ENCODE measurements around the gene GCH1. TPM values are rescaled to one million over a fixed set of nuclear protein-coding genes. Genes with fewer than 3 reads are reported as not detected.
"Not testable (repeated sequence)": the region's sequence is repeated elsewhere in the genome, so short reads cannot be mapped to it uniquely, and the experiment has no call there.

GCH1 gene
- total RNA-seq, 4 donors from 2014 or later, result 1.5 to 6.8 (median 1.7) TPM

- Histone ChIP-seq H3K27ac (replicated peaks in 1 of 4) (peak overlapping the region; percentile 67 to 70 (median 69)), H3K4me1 (peaks cover 4 to 9% (median 6%) of the 10 kb centered on the region in 4 donors), H3K27me3 (no peaks in the 10 kb centered on the region), H3K9me3 (no peaks in the 10 kb centered on the region), H3K4me3 (peak overlapping the region in 2 of 4 donors; percentile 44 to 56), H3K36me3 (no peaks in the 10 kb centered on the region)
- no peak for TF ChIP-seq CTCF (IDR thresholded peaks at IDR 0.05)
- no peak for TF ChIP-seq POLR2A (IDR thresholded peaks at IDR 0.05; ENCODE audit: low read depth)
- no peak for TF ChIP-seq EP300 (IDR thresholded peaks at IDR 0.05)
- TF ChIP-seq POLR2AphosphoS5 (IDR thresholded peaks at IDR 0.05), result no peak
- DNase-seq (ENCODE audit: extremely low spot score), result no peak
- intact Hi-C loops (cut with DNase I), result no loop called here
- WGBS, result 74% methylated on average over 6 of the region's 6 CpGs
Observed at GRCh38 chr14:54882521-54882920, 20.1 kb downstream of the GCH1 start.

DNA sequence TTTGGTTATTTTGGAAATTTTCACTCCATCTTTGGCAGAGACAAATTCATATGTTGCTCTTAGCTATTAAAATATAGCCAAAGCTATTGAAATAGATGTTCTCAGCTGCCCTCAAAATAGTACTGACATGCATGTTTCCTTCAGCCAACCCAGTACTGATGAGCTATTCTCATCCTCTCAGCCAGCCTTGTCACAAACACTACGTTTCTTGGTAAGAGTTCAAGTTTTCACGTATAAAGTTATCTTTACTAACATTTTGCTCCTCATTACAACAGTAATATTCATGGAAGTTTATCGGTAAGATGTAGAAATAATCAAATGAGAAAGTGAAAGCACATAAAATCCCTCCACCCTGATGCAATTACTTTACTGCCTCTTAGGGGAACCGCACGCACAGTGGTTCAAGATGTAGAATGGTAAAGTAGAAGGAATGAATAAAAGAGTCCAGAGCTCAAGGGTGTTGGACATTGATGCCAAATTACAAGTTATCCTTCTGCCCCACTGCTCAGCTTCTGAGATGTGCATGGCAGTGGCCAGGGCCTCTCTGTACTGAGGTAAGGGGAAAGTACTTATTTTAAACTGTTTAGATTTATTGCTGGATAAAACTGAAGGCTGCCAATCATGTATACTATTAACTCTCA, 20.7 kb downstream of the GCH1 start:
- Histone ChIP-seq H3K9me3 (no peaks in the 10 kb centered on the region), H3K27me3 (no peaks in the 10 kb centered on the region), H3K36me3 (no peaks in the 10 kb centered on the region), H3K4me1 (peaks cover 4 to 9% (median 6%) of the 10 kb centered on the region in 4 donors), H3K27ac (replicated peaks in 1 of 4) (peak overlapping the region; percentile 67 to 70 (median 69)), H3K4me3 (peak overlapping the region; percentile 44 to 56 (median 49))
- WGBS, result 10% methylated on average over 5 of the region's 5 CpGs
- TF ChIP-seq EP300 (IDR thresholded peaks at IDR 0.05), result no peak
- no peak for TF ChIP-seq POLR2A (IDR thresholded peaks at IDR 0.05; ENCODE audit: low read depth)
- TF ChIP-seq CTCF (IDR thresholded peaks at IDR 0.05), result no peak
- no peak for TF ChIP-seq POLR2AphosphoS5 (IDR thresholded peaks at IDR 0.05)
- intact Hi-C loops (cut with DNase I), result no loop called here
- peak; percentile 70 for DNase-seq (ENCODE audit: extremely low spot score)

GRCh38 chr14:54881235-54881760, 21.3 kb downstream of the GCH1 start:
- H3K4me3 ChIP-seq, result peak overlapping the region; percentile 44 to 56 (median 49)
- H3K9me3 ChIP-seq, result no peaks in the 10 kb centered on the region
- intact Hi-C loops (cut with DNase I), result no loop called here
- no peaks in the 10 kb centered on the region for H3K36me3 ChIP-seq
- H3K27me3 ChIP-seq, result no peaks in the 10 kb centered on the region
- TF ChIP-seq EP300 (IDR thresholded peaks at IDR 0.05), result no peak
- 7% methylated on average over 6 of the region's 6 CpGs for WGBS
- DNase-seq (ENCODE audit: extremely low spot score), result peak; percentile 78
- H3K27ac ChIP-seq (replicated peaks in 1 of 4), result peak overlapping the region; percentile 67 to 70 (median 69)
- peaks cover 4 to 9% (median 6%) of the 10 kb centered on the region in 4 donors for H3K4me1 ChIP-seq

GRCh38 chr14:54877703-54878021, 25.0 kb downstream of the GCH1 start:
- no peak overlapping the region for H3K27ac ChIP-seq (replicated peaks in 1 of 4)
- TF ChIP-seq CTCF (IDR thresholded peaks at IDR 0.05) (no peak), POLR2AphosphoS5 (IDR thresholded peaks at IDR 0.05) (no peak), POLR2A (IDR thresholded peaks at IDR 0.05; ENCODE audit: low read depth) (no peak)
- intact Hi-C loops (cut with DNase I), result no loop called here
- 93% methylated on average over 3 of the region's 3 CpGs for WGBS
- no peaks in the 10 kb centered on the region for H3K36me3 ChIP-seq
- peak; percentile 66 for DNase-seq (ENCODE audit: extremely low spot score)
- H3K9me3 ChIP-seq, result no peaks in the 10 kb centered on the region
- no peaks in the 10 kb centered on the region for H3K27me3 ChIP-seq
- H3K4me1 ChIP-seq, result peaks cover 4 to 9% (median 6%) of the 10 kb centered on the region in 4 donors
- H3K4me3 ChIP-seq, result no peak overlapping the region

DNA sequence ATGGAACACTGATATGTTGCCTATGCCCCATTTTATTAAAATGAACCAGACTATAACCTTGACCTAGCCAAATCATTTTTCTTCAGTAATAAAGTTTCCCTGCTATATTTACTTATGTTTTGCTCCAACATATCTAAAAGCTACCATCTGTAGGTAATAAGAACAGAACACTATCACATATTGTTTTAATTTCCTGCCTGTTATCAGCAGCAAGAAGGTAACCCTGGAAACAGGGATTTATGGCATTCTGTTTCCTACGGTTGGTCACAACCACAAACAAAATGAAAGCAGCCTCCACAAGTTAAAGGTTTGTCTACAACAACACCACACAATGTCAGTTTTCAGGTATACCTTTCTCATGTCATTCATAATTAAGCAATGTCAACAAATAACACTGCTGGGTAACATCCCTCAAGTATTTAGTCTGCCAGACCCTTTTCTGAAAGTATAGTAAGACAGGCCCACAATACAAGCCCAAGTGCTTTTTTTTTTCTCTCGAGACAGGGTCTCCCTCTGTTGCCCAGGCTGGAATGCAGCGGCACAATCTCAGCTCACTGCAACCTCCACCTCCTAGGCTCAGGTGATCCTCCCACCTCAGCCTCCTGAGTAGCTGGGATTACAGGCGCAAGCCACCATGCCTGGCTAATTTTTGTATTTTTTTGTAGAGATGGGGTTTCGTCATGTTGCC, 25.5 kb downstream of the GCH1 start:
- no peak overlapping the region for H3K27ac ChIP-seq (replicated peaks in 1 of 4)
- no peaks in the 10 kb centered on the region for H3K27me3 ChIP-seq
- peak; percentile 5 for DNase-seq (ENCODE audit: extremely low spot score)
- H3K4me3 ChIP-seq, result no peak overlapping the region
- 85% methylated on average over 5 of the region's 5 CpGs for WGBS
- peaks cover 3 to 9% (median 5%) of the 10 kb centered on the region in 4 donors for H3K4me1 ChIP-seq
- no peaks in the 10 kb centered on the region for H3K36me3 ChIP-seq
- TF ChIP-seq POLR2AphosphoS5 (IDR thresholded peaks at IDR 0.05) (no peak), CTCF (IDR thresholded peaks at IDR 0.05) (no peak), EP300 (IDR thresholded peaks at IDR 0.05) (no peak), POLR2A (IDR thresholded peaks at IDR 0.05; ENCODE audit: low read depth) (no peak)
- intact Hi-C loops (cut with DNase I), result no loop called here
- no peaks in the 10 kb centered on the region for H3K9me3 ChIP-seq

DNA sequence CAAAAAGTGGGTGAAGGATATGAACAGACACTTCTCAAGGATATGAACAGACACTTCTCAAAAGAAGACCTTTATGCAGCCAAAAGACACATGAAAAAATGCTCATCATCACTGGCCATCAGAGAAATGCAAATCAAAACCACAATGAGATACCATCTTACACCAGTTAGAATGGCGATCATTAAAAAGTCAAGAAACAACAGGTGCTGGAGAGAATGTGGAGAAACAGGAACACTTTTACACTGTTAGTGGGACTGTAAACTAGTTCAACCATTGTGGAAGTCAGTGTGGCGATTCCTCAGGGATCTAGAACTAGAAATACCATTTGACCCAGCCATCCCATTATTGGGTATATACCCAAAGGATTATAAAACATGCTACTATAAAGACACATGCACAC, 27.0 kb downstream of the GCH1 start:
- H3K27ac ChIP-seq (replicated peaks in 1 of 4); H3K9me3 ChIP-seq; DNase-seq (ENCODE audit: extremely low spot score); H3K4me1 ChIP-seq; H3K36me3 ChIP-seq; intact Hi-C loops (cut with DNase I); H3K27me3 ChIP-seq; H3K4me3 ChIP-seq: not testable (repeated sequence)
- 100% methylated on average over 2 of the region's 2 CpGs for WGBS
